HepG2 (cell line): ENCODE measurements around the gene EIF4G2. TPM values are rescaled to one million over a fixed set of nuclear protein-coding genes. Genes with fewer than 3 reads are reported as not detected.

Experiments used
- ATAC-seq: fragments of 200-7000 bp; cut with Tn5 transposase; 3 replicates; pipeline ENCODE4 v1.9.1; 2020; ENCODE audit warnings: mild to moderate bottlenecking, moderate library complexity
- BruUV-seq: library from RNA; stranded (reverse); fragments of 400-500 nt; replicated peaks from 2 replicates; lab custom pipeline; 2021; lab: Mats Ljungman, UMichigan
- CTCF ChIA-PET: fragments of 300-600 bp; formaldehyde crosslinking; extraction: SDS; loops from one replicate; lab custom pipeline; 2021; ENCODE audit warnings: low total read pairs, inconsistent platforms, low intra/inter-chr PET ratio; lab: Yijun Ruan, JAX
- POLR2A ChIA-PET: fragments of 350-600 bp; sonication (Branson Sonifier 250); formaldehyde crosslinking; loops from one replicate; lab custom pipeline; 2020; ENCODE audit warnings: antibody characterized with exemption, inconsistent platforms; lab: Yijun Ruan, JAX
- DNase-seq: peaks from one replicate; pipeline ENCODE4 v3.0.0-alpha.2; 2015; ENCODE audit warnings: low spot score
- FAIRE-seq: peaks from 3 replicates; lab custom pipeline; 2011; peaks lifted over from hg19 to GRCh38; lab: Jason Lieb, UNC
- H2AFZ ChIP-seq: one replicate; pipeline ENCODE4 v1.6.1; 2011; ENCODE audit warnings: low read length, inconsistent platforms
- H3K27ac ChIP-seq: fragments of 300-600 bp; 3 replicates; pipeline ENCODE4 v1.8.0; 2011; ENCODE audit warnings: mixed run types, mild to moderate bottlenecking, mixed read lengths, low read length, inconsistent platforms; ENCODE audit not compliant: insufficient read depth; ENCODE audit errors: extremely low read length
- H3K27me3 ChIP-seq, 2 experiments: fragments of 200-600 bp in 1 of 2; 2 replicates in 1 of 2; 3 replicates in 1 of 2; pipeline versions ENCODE4 v1.6.0 to v1.8.0; 2011; ENCODE audit warnings: low read length in 2 of 2, mild to moderate bottlenecking in 2 of 2, moderate library complexity in 2 of 2, inconsistent platforms in 1 of 2; ENCODE audit not compliant: insufficient read depth in 2 of 2, control insufficient read depth in 1 of 2
- H3K36me3 ChIP-seq, 2 experiments: fragments of 200-600 bp in 1 of 2; replicated peaks in 1 of 2; 2 replicates in 1 of 2; 3 replicates in 1 of 2; pipeline versions ENCODE4 v1.5.1 to v1.8.0; 2011; ENCODE audit warnings: low read length in 2 of 2, inconsistent platforms in 1 of 2; ENCODE audit not compliant: insufficient read depth in 2 of 2, control insufficient read depth in 1 of 2
- H3K4me1 ChIP-seq: 2 replicates; pipeline ENCODE4 v1.5.1; 2012; ENCODE audit warnings: low read length, inconsistent platforms; ENCODE audit not compliant: insufficient read depth
- H3K4me2 ChIP-seq: 2 replicates; pipeline ENCODE4 v1.6.0; 2011; ENCODE audit warnings: low read depth, low read length, inconsistent platforms
- H3K4me3 ChIP-seq, 3 experiments: fragments of 200-600 bp in 1 of 3; sonication (generic), shearing (Covaris generic) in 1 of 3; replicated peaks in 1 of 3; 2 replicates each; pipeline ENCODE4 v1.5.1; 2011 to 2016; ENCODE audit warnings: low read length in 3 of 3, inconsistent platforms in 2 of 3, low read depth in 2 of 3, mild to moderate bottlenecking in 2 of 3, control low read depth in 1 of 3, mixed read lengths in 1 of 3; ENCODE audit not compliant: insufficient read depth in 1 of 3
- H3K79me2 ChIP-seq: one replicate; pipeline ENCODE4 v1.6.1; 2011; ENCODE audit warnings: low read length, inconsistent platforms; ENCODE audit not compliant: insufficient read depth
- H3K9ac ChIP-seq: 2 replicates; pipeline ENCODE4 v1.6.0; 2011; ENCODE audit warnings: mild to moderate bottlenecking, low read depth, low read length, inconsistent platforms; ENCODE audit not compliant: insufficient read depth
- H3K9me3 ChIP-seq: 2 replicates; pipeline ENCODE4 v1.5.1; 2012; ENCODE audit warnings: mild to moderate bottlenecking, low read length
- H4K20me1 ChIP-seq: 2 replicates; pipeline ENCODE4 v1.6.0; 2011; ENCODE audit warnings: inconsistent platforms, mild to moderate bottlenecking, low read length, moderate library complexity; ENCODE audit not compliant: insufficient read depth
- ADNP ChIP-seq: sonication (generic); formaldehyde crosslinking; IDR thresholded peaks from 2 replicates; pipeline ENCODE4 v1.4.0; 2020; ENCODE audit warnings: missing genetic modification reagents
- ATF1 ChIP-seq: IDR thresholded peaks from 2 replicates; pipeline ENCODE4 v1.6.1; 2016; ENCODE audit warnings: mild to moderate bottlenecking, control low read depth
- ISX ChIP-seq: sonication (generic); formaldehyde crosslinking; conservative IDR thresholded peaks from 2 replicates; pipeline ENCODE4 v1.5.0; 2020; ENCODE audit warnings: missing genetic modification reagents
- JUN ChIP-seq: sonication (generic); formaldehyde crosslinking; IDR thresholded peaks from 2 replicates; pipeline ENCODE4 v1.4.0; 2020; ENCODE audit warnings: mild to moderate bottlenecking, missing genetic modification reagents
- KDM1A ChIP-seq: IDR thresholded peaks from 2 replicates; pipeline ENCODE4 v1.6.1; 2016; ENCODE audit warnings: missing compliant biosample characterization
- MIER3 ChIP-seq: IDR thresholded peaks from 2 replicates; pipeline ENCODE4 v1.6.1; 2016; ENCODE audit warnings: missing compliant biosample characterization, borderline replicate concordance
- PTBP1 ChIP-seq: fragments of 200-400 bp; formaldehyde crosslinking; IDR thresholded peaks from 2 replicates; pipeline ENCODE4 v1.6.1; 2018; ENCODE audit warnings: low read length, low read depth; ENCODE audit not compliant: poor library complexity, severe bottlenecking
- SALL2 ChIP-seq: sonication (generic); formaldehyde crosslinking; IDR thresholded peaks from 2 replicates; pipeline ENCODE4 v1.8.1; 2023; ENCODE audit warnings: mild to moderate bottlenecking, missing genetic modification reagents, inconsistent platforms
- SIX4 ChIP-seq: sonication (generic); formaldehyde crosslinking; IDR thresholded peaks from 2 replicates; pipeline ENCODE4 v1.4.0; 2020; ENCODE audit warnings: missing genetic modification reagents
- SP4 ChIP-seq: sonication (generic); formaldehyde crosslinking; IDR thresholded peaks from 2 replicates; pipeline ENCODE4 v1.8.1; 2023; ENCODE audit warnings: mild to moderate bottlenecking, missing genetic modification reagents
- SYNCRIP ChIP-seq: fragments of 200-400 bp; formaldehyde crosslinking; IDR thresholded peaks from 2 replicates; pipeline ENCODE4 v1.6.1; 2018; ENCODE audit warnings: mild to moderate bottlenecking, low read depth, low read length; ENCODE audit not compliant: insufficient read depth
- ZMYM4 ChIP-seq: sonication (generic); formaldehyde crosslinking; IDR thresholded peaks from 2 replicates; pipeline ENCODE4 v1.8.1; 2023; ENCODE audit warnings: mild to moderate bottlenecking, missing genetic modification reagents
- ZNF225 ChIP-seq: sonication (generic); formaldehyde crosslinking; IDR thresholded peaks from 2 replicates; pipeline ENCODE4 v1.4.0; 2020; ENCODE audit warnings: mild to moderate bottlenecking, missing genetic modification reagents
- ZNF430 ChIP-seq: sonication (generic); formaldehyde crosslinking; IDR thresholded peaks from 2 replicates; pipeline ENCODE4 v1.9.0; 2021; ENCODE audit warnings: mild to moderate bottlenecking, missing genetic modification reagents
- ZNF530 ChIP-seq: sonication (generic); formaldehyde crosslinking; IDR thresholded peaks from 2 replicates; pipeline ENCODE4 v1.5.0; 2020; ENCODE audit warnings: low read depth, mild to moderate bottlenecking, missing genetic modification reagents
- ZNF598 ChIP-seq: sonication (generic); formaldehyde crosslinking; IDR thresholded peaks from 2 replicates; pipeline ENCODE4 v1.5.1; 2020; ENCODE audit warnings: mild to moderate bottlenecking, missing genetic modification reagents, borderline replicate concordance
- ZNF660 ChIP-seq: sonication (generic); formaldehyde crosslinking; IDR thresholded peaks from 2 replicates; pipeline ENCODE4 v1.5.1; 2020; ENCODE audit warnings: mild to moderate bottlenecking, low read depth, missing genetic modification reagents, borderline replicate concordance
- ZNF773 ChIP-seq: sonication (generic); formaldehyde crosslinking; IDR thresholded peaks from 2 replicates; pipeline ENCODE4 v1.4.0; 2020; ENCODE audit warnings: missing genetic modification reagents, borderline replicate concordance
- ZNF83 ChIP-seq: sonication (generic); formaldehyde crosslinking; IDR thresholded peaks from 2 replicates; pipeline ENCODE4 v1.4.0; 2020; ENCODE audit warnings: missing genetic modification reagents, mild to moderate bottlenecking, borderline replicate concordance
- WGBS: methylation state at CpG from one replicate; pipeline ENCODE4 v1.1.6; 2017; ENCODE audit warnings: low lambda C conversion rate; 5-methylcytosine and 5-hydroxymethylcytosine counted together
- in situ Hi-C: cut with HindIII; loops from 2 replicates; pipeline ENCODE4 v1.10.0; 2017; ENCODE audit warnings: low pct_unique_long_range_greater_than_20kb; ENCODE audit not compliant: extremely low pct_ligation_motif_present
- intact Hi-C: fragments of 100-400 bp; cut with micrococcal nuclease; formaldehyde crosslinking; loops from one replicate; pipeline ENCODE4 v1.10.0; 2022; ENCODE audit not compliant: unreplicated experiment
- polyA plus RNA-seq, 8 experiments: library from polyadenylated mRNA; depleted of rRNA in 3 of 8; stranded (reverse) in 7 of 8; unstranded in 1 of 8; fragments of >200 nt; fragmentation: Illumina TruSeq in 4 of 8; extraction: Trizol in 4 of 8; gene quantifications; 2 replicates each; pipeline versions ENCODE4 v1.2.1 to v1.2.3, GENCODE V29; 2011 to 2016; ENCODE audit warnings: low read depth in 4 of 8, missing spikeins in 1 of 8, mixed read lengths in 1 of 8; ENCODE audit not compliant: insufficient read depth in 1 of 8
- total RNA-seq, 5 experiments: library from RNA; depleted of rRNA; stranded (reverse); fragments of >200 nt; fragmentation: Illumina TruSeq; extraction: Trizol; gene quantifications; 2 replicates each; pipeline ENCODE4 v1.2.3, GENCODE V29; 2016; ENCODE audit warnings: low read depth in 1 of 5
- TF ChIP-seq, protein P1 (sequence below): sonication (generic); formaldehyde crosslinking; IDR thresholded peaks from 2 replicates; pipeline ENCODE4 v1.5.1; 2020; ENCODE audit warnings: missing genetic modification reagents, mild to moderate bottlenecking, borderline replicate concordance

EIF4G2 gene
- total and polyA plus RNA-seq, 2 of the 13 experiments (the other 11 are each of a cell fraction or from before 2014, with no cell fraction given), result 362 to 546 TPM

DNA sequence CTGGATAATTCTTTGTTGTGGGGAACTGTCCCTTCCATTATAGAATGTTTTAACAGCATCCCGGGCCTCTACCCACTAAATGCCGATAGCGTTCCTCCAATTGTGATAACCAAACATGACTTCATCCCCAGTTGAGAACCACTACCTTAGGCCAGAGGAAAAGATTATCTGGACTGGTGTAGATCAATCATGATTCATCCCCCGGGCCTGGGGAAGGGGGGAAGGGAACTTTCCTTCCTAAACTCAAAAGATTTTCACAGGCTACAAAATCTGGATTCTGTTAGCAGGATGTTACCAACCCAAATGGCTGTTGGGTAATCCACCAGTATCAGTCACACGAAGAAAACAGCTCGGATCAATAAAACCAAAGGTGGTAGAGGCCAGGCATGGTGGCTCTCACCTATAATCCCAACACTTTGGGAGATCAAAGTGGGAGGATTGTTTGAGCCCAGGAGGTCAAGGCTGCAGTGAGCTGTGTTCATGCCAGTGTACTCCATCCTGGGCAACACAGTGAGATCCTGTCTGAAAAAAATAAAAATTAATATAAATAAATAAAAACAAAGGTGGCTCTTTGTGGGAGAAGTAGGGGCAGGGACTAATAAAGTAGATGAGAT is 47.5 kb downstream of the EIF4G2 start (continued):
- TF ChIP-seq ZNF530 (CRISPR knock-in tag), result no peak
- TF ChIP-seq ZNF598 (CRISPR knock-in tag), result no peak
- peak; percentile 82 for TF ChIP-seq ZMYM4 (CRISPR knock-in tag)
- TF ChIP-seq SIX4 (CRISPR knock-in tag), result no peak
- no peak for TF ChIP-seq JUN (CRISPR knock-in tag)
- TF ChIP-seq MIER3 (CRISPR knock-in tag), result peak; percentile 40; the same call in 1 of the 2 replicates
- 0 out of 2 replicates have a peak, but pooled peaks have one; percentile 42 for TF ChIP-seq KDM1A

DNA sequence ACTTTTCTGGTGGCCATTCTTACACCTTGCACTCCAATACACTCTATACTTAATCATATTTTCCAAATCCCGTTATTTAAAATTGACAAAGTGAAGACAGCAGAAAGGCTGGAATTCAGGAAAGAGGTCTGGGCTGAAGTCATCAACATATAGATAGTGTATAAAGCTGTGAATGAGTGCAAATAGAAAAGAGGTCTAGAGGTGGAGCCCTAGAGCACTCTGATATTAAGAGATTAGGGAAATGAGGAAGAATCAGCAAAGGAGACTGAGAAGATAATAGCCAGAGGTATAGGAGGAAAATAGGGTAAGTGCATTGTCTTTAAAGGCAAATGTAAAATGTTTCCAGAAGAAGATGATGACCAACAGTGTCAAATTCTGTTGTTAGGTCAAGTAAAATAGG is 49.8 kb downstream of the EIF4G2 start:
- ChIA-PET POLR2A (no interaction called here), CTCF (no interaction called here)
- H3K36me3 ChIP-seq, result peaks cover 15 to 49% of the 10 kb centered on the region in 2 experiments
- H3K4me2 ChIP-seq, result no peak overlapping the region
- H3K79me2 ChIP-seq, result no peaks in the 10 kb centered on the region
- no peaks in the 10 kb centered on the region for H3K27me3 ChIP-seq
- ATAC-seq, result no peak
- no peaks in the 10 kb centered on the region for H3K9me3 ChIP-seq
- 96% methylated on average over 1 of the region's 1 CpG for WGBS
- no peak overlapping the region for H2AFZ ChIP-seq
- no peak for FAIRE-seq
- intact Hi-C loops, result no loop called here
- in situ Hi-C loops, result no loop called here
- no peak overlapping the region for H3K9ac ChIP-seq
- H4K20me1 ChIP-seq, result no peaks in the 10 kb centered on the region
- H3K4me3 ChIP-seq, result no peak overlapping the region
- BruUV-seq, result no TSS peak
- H3K27ac ChIP-seq, result no peak overlapping the region
- no peak for DNase-seq
- H3K4me1 ChIP-seq, result peaks cover 13% of the 10 kb centered on the region
- TF ChIP-seq ISX (CRISPR knock-in tag) (no peak), SYNCRIP (no peak), ATF1 (CRISPR knock-in tag) (no peak), ZNF225 (CRISPR knock-in tag) (no peak), PTBP1 (no peak), SALL2 (CRISPR knock-in tag) (no peak), ZNF773 (CRISPR knock-in tag) (no peak), SP4 (CRISPR knock-in tag) (no peak), ZNF83 (CRISPR knock-in tag) (no peak), ZNF430 (CRISPR knock-in tag) (no peak), ADNP (CRISPR knock-in tag) (no peak), ZNF660 (no peak)
- TF ChIP-seq, protein P1, sequence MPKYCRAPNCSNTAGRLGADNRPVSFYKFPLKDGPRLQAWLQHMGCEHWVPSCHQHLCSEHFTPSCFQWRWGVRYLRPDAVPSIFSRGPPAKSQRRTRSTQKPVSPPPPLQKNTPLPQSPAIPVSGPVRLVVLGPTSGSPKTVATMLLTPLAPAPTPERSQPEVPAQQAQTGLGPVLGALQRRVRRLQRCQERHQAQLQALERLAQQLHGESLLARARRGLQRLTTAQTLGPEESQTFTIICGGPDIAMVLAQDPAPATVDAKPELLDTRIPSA, result no peak
